ENCODE results near the gene DNHD1. TPM values are rescaled to one million over a fixed set of nuclear protein-coding genes. Genes with fewer than 3 reads are reported as not detected.

DNHD1 gene
- total RNA-seq, 1 donor from 2014 or later: 4.4 TPM

GRCh38 chr11:6538456-6538855, 41.4 kb downstream of the DNHD1 start:
- no peak for TF ChIP-seq CTCF (IDR thresholded peaks at IDR 0.05; ENCODE audit: borderline replicate concordance)
- no peaks in the 10 kb centered on the region for H3K9me3 ChIP-seq (replicated peaks)
- intact Hi-C loops (cut with micrococcal nuclease): loop anchor here (10.0 kb wide), 1 partner anchor 146 kb away; the partner anchor contains the start of gene MRPL17

GRCh38 chr11:6538945-6539344, 41.9 kb downstream of the DNHD1 start:
- Histone ChIP-seq H3K27ac (replicated peaks) (no peak overlapping the region), H3K4me3 (no peak overlapping the region), H3K9me3 (replicated peaks) (no peaks in the 10 kb centered on the region), H3K36me3 (peaks cover 13% of the 10 kb centered on the region), H3K27me3 (ENCODE audit: low read depth) (no peaks in the 10 kb centered on the region), H3K4me1 (no peaks in the 10 kb centered on the region)
- no peak for TF ChIP-seq CTCF (IDR thresholded peaks at IDR 0.05; ENCODE audit: borderline replicate concordance)
- intact Hi-C loops (cut with micrococcal nuclease): loop anchor here (10.0 kb wide), 1 partner anchor 146 kb away; the partner anchor contains the start of gene MRPL17
- no peak for DNase-seq

More at GRCh38 chr11:6538456-6538855, 41.4 kb downstream of the DNHD1 start:
- Histone ChIP-seq H3K4me3 (no peak overlapping the region), H3K4me1 (no peaks in the 10 kb centered on the region), H3K36me3 (peaks cover 17% of the 10 kb centered on the region), H3K27me3 (ENCODE audit: low read depth) (no peaks in the 10 kb centered on the region), H3K27ac (replicated peaks) (no peak overlapping the region)
- no peak for DNase-seq

- intact Hi-C loops (cut with micrococcal nuclease): loop anchor here (10.0 kb wide), 1 partner anchor 145 kb away; the partner anchor contains the start of gene MRPL17
- no peaks in the 10 kb centered on the region for H3K27me3 ChIP-seq (ENCODE audit: low read depth)
- H3K4me3 ChIP-seq: no peak overlapping the region
- H3K9me3 ChIP-seq (replicated peaks): no peaks in the 10 kb centered on the region
- H3K36me3 ChIP-seq: peaks cover 12% of the 10 kb centered on the region
- DNase-seq: no peak
- no peak overlapping the region for H3K27ac ChIP-seq (replicated peaks)
- TF ChIP-seq CTCF (IDR thresholded peaks at IDR 0.05; ENCODE audit: borderline replicate concordance): no peak
- no peaks in the 10 kb centered on the region for H3K4me1 ChIP-seq
These were observed 42.7 kb downstream of the DNHD1 start for GRCh38 chr11:6539748-6540268.

GRCh38 chr11:6541356-6541755, 44.3 kb downstream of the DNHD1 start:
- Histone ChIP-seq H3K4me3 (no peak overlapping the region), H3K27me3 (ENCODE audit: low read depth) (no peaks in the 10 kb centered on the region), H3K4me1 (peaks cover 11% of the 10 kb centered on the region), H3K9me3 (replicated peaks) (no peaks in the 10 kb centered on the region), H3K36me3 (peaks cover 12% of the 10 kb centered on the region), H3K27ac (replicated peaks) (no peak overlapping the region)
- intact Hi-C loops (cut with micrococcal nuclease): no loop called here
- no peak for TF ChIP-seq CTCF (IDR thresholded peaks at IDR 0.05; ENCODE audit: borderline replicate concordance)
- no peak for DNase-seq

GRCh38 chr11:6542727-6543126, 45.6 kb downstream of the DNHD1 start:
- DNase-seq: no peak
- TF ChIP-seq CTCF (IDR thresholded peaks at IDR 0.05; ENCODE audit: borderline replicate concordance): no peak
- no peak overlapping the region for H3K4me3 ChIP-seq

More at GRCh38 chr11:6542727-6543126, 45.6 kb downstream of the DNHD1 start:
- peaks cover 19% of the 10 kb centered on the region for H3K4me1 ChIP-seq
- no peaks in the 10 kb centered on the region for H3K9me3 ChIP-seq (replicated peaks)
- no peak overlapping the region for H3K27ac ChIP-seq (replicated peaks)
- intact Hi-C loops (cut with micrococcal nuclease): no loop called here
- H3K36me3 ChIP-seq: peaks cover 12% of the 10 kb centered on the region
- H3K27me3 ChIP-seq (ENCODE audit: low read depth): no peaks in the 10 kb centered on the region
